B cell (primary cell): ENCODE data around the gene MSN.

Experiments
- CTCF ChIP-seq: fragments of 200-600 bp; IDR thresholded peaks from one replicate; pipeline ENCODE4 v1.8.0; 2022; ENCODE audit warnings: antibody characterized with exemption, mild to moderate bottlenecking
- EZH2 ChIP-seq: IDR thresholded peaks from 2 replicates; pipeline ENCODE4 v1.6.1; 2012; ENCODE audit warnings: borderline replicate concordance, low read depth, mild to moderate bottlenecking, moderate library complexity, low read length; ENCODE audit not compliant: insufficient read depth, poor library complexity, severe bottlenecking

- TF ChIP-seq CTCF (no peak), EZH2 (no peak)
Measured at GRCh38 chrX:65757943-65758342, 90.5 kb downstream of the MSN start.
